GM12878 (cell line): ENCODE measurements around the gene FER1L5. TPM values are rescaled to one million over a fixed set of nuclear protein-coding genes. Genes with fewer than 3 reads are reported as not detected.

Experiments used
- ATAC-seq: fragments of 200-7000 bp; cut with Tn5 transposase; 3 replicates; pipeline ENCODE4 v1.9.1; 2020; ENCODE audit warnings: mild to moderate bottlenecking, moderate library complexity
- Bru-seq: library from RNA; stranded (reverse); fragments of 400-500 nt; gene quantifications from one replicate; lab custom pipeline; 2021; lab: Mats Ljungman, UMichigan
- BruChase-seq, 2 experiments: library from RNA; stranded (reverse); fragments of 400-500 nt; gene quantifications; one replicate each; lab custom pipeline; 2021; lab: Mats Ljungman, UMichigan
- BruUV-seq: library from RNA; stranded (reverse); fragments of 400-500 nt; replicated peaks from 2 replicates; lab custom pipeline; 2021; lab: Mats Ljungman, UMichigan
- CTCF ChIA-PET: fragments of 300-600 bp; sonication (Branson Sonifier 250); formaldehyde crosslinking; extraction: SDS; loops from one replicate; lab custom pipeline; 2021; ENCODE audit warnings: inconsistent platforms; lab: Yijun Ruan, JAX
- POLR2A ChIA-PET: fragments of 350-600 bp; formaldehyde crosslinking; extraction: SDS; loops from one replicate; lab custom pipeline; 2021; ENCODE audit warnings: inconsistent platforms; lab: Charles Lee
- RAD21 ChIA-PET: fragments of 300-600 bp; sonication (Branson Sonifier 250); formaldehyde crosslinking; loops from one replicate; lab custom pipeline; 2023; ENCODE audit warnings: antibody characterized with exemption; ENCODE audit not compliant: unreplicated experiment; lab: Charles Lee
- SMC1A ChIA-PET: fragments of 300-600 bp; sonication (Branson Sonifier 250); formaldehyde crosslinking; loops from one replicate; lab custom pipeline; 2023; ENCODE audit not compliant: unreplicated experiment, uncharacterized antibody; lab: Charles Lee
- DNase-seq: peaks from one replicate; pipeline ENCODE4 v3.0.0-alpha.2; 2011; ENCODE audit warnings: low read depth, low spot score
- FAIRE-seq: peaks from 3 replicates; lab custom pipeline; 2011; peaks lifted over from hg19 to GRCh38; lab: Jason Lieb, UNC
- H2AFZ ChIP-seq: 2 replicates; pipeline ENCODE4 v1.6.0; 2011; ENCODE audit warnings: low read depth, low read length, control low read depth; ENCODE audit not compliant: control insufficient read depth
- H3K27ac ChIP-seq: 2 replicates; pipeline ENCODE4 v1.5.1; 2011; ENCODE audit warnings: control low read depth; ENCODE audit not compliant: control insufficient read depth, insufficient read depth
- H3K27me3 ChIP-seq, 2 experiments: replicated peaks in 1 of 2; 2 replicates each; pipeline versions ENCODE4 v1.6.0 to v1.6.1; 2011; ENCODE audit warnings: low read length in 1 of 2; ENCODE audit not compliant: control insufficient read depth in 2 of 2, insufficient read depth in 2 of 2
- H3K36me3 ChIP-seq, 2 experiments: 2 replicates each; pipeline ENCODE4 v1.5.1; 2011; ENCODE audit warnings: low read length in 1 of 2; ENCODE audit not compliant: control insufficient read depth in 2 of 2, insufficient read depth in 2 of 2
- H3K4me1 ChIP-seq: 2 replicates; pipeline ENCODE4 v1.6.1; 2011; ENCODE audit warnings: mild to moderate bottlenecking, low read length, moderate library complexity, mixed read lengths; ENCODE audit not compliant: control insufficient read depth, insufficient read depth
- H3K4me2 ChIP-seq: 2 replicates; pipeline ENCODE4 v1.6.0; 2011; ENCODE audit warnings: control low read depth; ENCODE audit not compliant: control insufficient read depth, insufficient read depth
- H3K4me3 ChIP-seq: fragments of 200-600 bp; sonication (generic); 2 replicates; pipeline ENCODE4 v1.5.1; 2016
- H3K79me2 ChIP-seq: 2 replicates; pipeline ENCODE4 v1.6.0; 2011; ENCODE audit warnings: low read length; ENCODE audit not compliant: control insufficient read depth, insufficient read depth
- H3K9ac ChIP-seq: 2 replicates; pipeline ENCODE4 v1.8.0; 2011; ENCODE audit warnings: low read length, control low read depth, mixed read lengths; ENCODE audit not compliant: control insufficient read depth, insufficient read depth
- H3K9me3 ChIP-seq: replicated peaks from 3 replicates; pipeline ENCODE4 v1.5.1; 2011; ENCODE audit warnings: mild to moderate bottlenecking, low read length; ENCODE audit not compliant: control insufficient read depth, insufficient read depth
- H4K20me1 ChIP-seq: 2 replicates; pipeline ENCODE4 v1.6.0; 2011; ENCODE audit not compliant: control insufficient read depth, insufficient read depth
- CREM ChIP-seq: IDR thresholded peaks from 2 replicates; pipeline ENCODE4 v1.6.1; 2014; ENCODE audit warnings: antibody characterized with exemption, low read depth
- DPF2 ChIP-seq: fragments of 450-650 bp; IDR thresholded peaks from 2 replicates; pipeline ENCODE4 v1.6.1; 2017; ENCODE audit warnings: mild to moderate bottlenecking
- KDM1A ChIP-seq: fragments of 200-600 bp; sonication (generic); IDR thresholded peaks from 2 replicates; pipeline ENCODE4 v1.6.1; 2016; ENCODE audit warnings: borderline replicate concordance
- MYB ChIP-seq: fragments of 150-350 bp; IDR thresholded peaks from 2 replicates; pipeline ENCODE4 v1.6.1; 2014; ENCODE audit warnings: mild to moderate bottlenecking, low read depth, low read length, borderline replicate concordance
- RBBP5 ChIP-seq: fragments of 200-600 bp; sonication (generic); conservative IDR thresholded peaks from 2 replicates; pipeline ENCODE4 v1.6.1; 2016
- RUNX3 ChIP-seq: IDR thresholded peaks from 2 replicates; pipeline ENCODE4 v1.6.1; 2012; ENCODE audit warnings: low read length, inconsistent platforms
- SIX5 ChIP-seq: IDR thresholded peaks from 2 replicates; pipeline ENCODE4 v1.6.1; 2011; ENCODE audit warnings: mild to moderate bottlenecking, low read depth, low read length, moderate library complexity; ENCODE audit not compliant: severe bottlenecking
- TCF7 ChIP-seq: IDR thresholded peaks from 2 replicates; pipeline ENCODE4 v1.6.1; 2014; ENCODE audit warnings: antibody characterized with exemption, borderline replicate concordance
- YY1 ChIP-seq: IDR thresholded peaks from 2 replicates; pipeline ENCODE4 v1.6.1; 2011; ENCODE audit warnings: low read depth, mild to moderate bottlenecking, low read length
- WGBS: methylation state at CpG from one replicate; pipeline ENCODE4 v1.1.6; 2016; ENCODE audit warnings: low lambda C conversion rate; ENCODE audit not compliant: insufficient replicate concordance, insufficient coverage; ENCODE audit errors: missing lambda C conversion rate; 5-methylcytosine and 5-hydroxymethylcytosine counted together
- in situ Hi-C: fragments of 300-500 bp; cut with MboI; formaldehyde crosslinking; loops from 9 replicates; pipeline ENCODE4 v1.14.3; 2018; ENCODE audit warnings: mixed read lengths
- intact Hi-C: fragments of 100-400 bp; cut with micrococcal nuclease; formaldehyde crosslinking; loops from one replicate; pipeline ENCODE4 v1.14.2; 2022; ENCODE audit not compliant: unreplicated experiment
- long read RNA-seq, 2 experiments: library from polyadenylated mRNA; unstranded; transcript quantifications; one replicate each; pipeline ENCODE4 v2.0.0, GENCODE V29; 2019 to 2020
- polyA minus RNA-seq, 3 experiments: library from RNA; depleted of rRNA, polyadenylated mRNA; stranded (reverse); fragments of >200 nt; gene quantifications; 2 replicates each; pipeline ENCODE4 v1.2.3, GENCODE V29; 2011
- polyA plus RNA-seq, 11 experiments: library from polyadenylated mRNA; depleted of rRNA in 4 of 11; unstranded in 6 of 11; stranded (reverse) in 5 of 11; fragments of >200 nt; fragmentation: Nextera tagmentation in 4 of 11; fragmentation: Illumina TruSeq in 1 of 11; extraction: Ambion mirVana in 4 of 11; extraction: Trizol in 1 of 11; gene quantifications; 1 replicate in 1 of 11; 2 replicates in 10 of 11; pipeline versions ENCODE4 v1.2.1 to v1.2.3, GENCODE V29; 2011 to 2016; ENCODE audit warnings: inconsistent platforms in 2 of 11, missing spikeins in 2 of 11, low read depth in 1 of 11
- total RNA-seq, 4 experiments: library from RNA; depleted of rRNA in 3 of 4; stranded (reverse); fragments of >200 nt in 3 of 4; fragmentation: Illumina TruSeq in 1 of 4; extraction: Trizol in 1 of 4; gene quantifications; 2 replicates each; pipeline versions ENCODE4 v1.2.1 to v1.2.3, GENCODE V29; 2013 to 2021
- TF ChIP-seq, protein P1 (sequence below): IDR thresholded peaks from 2 replicates; pipeline ENCODE4 v1.6.1; 2011; ENCODE audit warnings: borderline replicate concordance, low read depth, mild to moderate bottlenecking, moderate library complexity, low read length; ENCODE audit not compliant: insufficient read depth, poor library complexity, severe bottlenecking
- TF ChIP-seq, protein P2 (sequence below): fragments of 450-650 bp; IDR thresholded peaks from 2 replicates; pipeline ENCODE4 v1.6.1; 2014; ENCODE audit warnings: mild to moderate bottlenecking
- TF ChIP-seq, protein P3 (sequence below): IDR thresholded peaks from 2 replicates; pipeline ENCODE4 v1.6.1; 2012; ENCODE audit warnings: low read depth, low read length, improper control_type of control experiment

Gene FER1L5
- total RNA-seq (2013; cell fraction: nucleolus; rRNA removed): not detected in 2 replicates
- total RNA-seq (2014; rRNA removed) (not detected in 2 replicates), total RNA-seq (2014; rRNA removed; fragmentation: Illumina TruSeq; extraction: Trizol) (not detected in 2 replicates), total RNA-seq (2021) (not detected in 2 replicates), polyA plus RNA-seq (2011; rRNA removed) (not detected in 2 replicates), polyA plus RNA-seq (2014; fragmentation: Illumina TruSeq; extraction: Trizol) (not detected in 2 replicates), polyA plus RNA-seq (2014; fragmentation: Nextera tagmentation; extraction: Ambion mirVana) (not detected), polyA plus RNA-seq (2014; rRNA removed) (not detected in 2 replicates), polyA plus RNA-seq (2016; fragmentation: Nextera tagmentation; extraction: Ambion mirVana) (not detected), polyA minus RNA-seq (2011; rRNA and poly(A)+ RNA removed) (not detected in 2 replicates), Bru-seq, nascent RNA (not detected), BruChase-seq, experiment 1, labeled RNA remaining after a 6-hour chase (not detected), BruChase-seq, experiment 2, labeled RNA remaining after a 2-hour chase (not detected)
- not detected for polyA plus RNA-seq (2011; ENCODE audit: low read depth)
- polyA plus RNA-seq (2011; cell fraction: cytosol; rRNA removed): not detected in 2 replicates
- 0.01 TPM in 1 of 2 replicates, not detected in the other for polyA plus RNA-seq (2011; cell fraction: nucleus; rRNA removed)
- not detected in 2 replicates for polyA plus RNA-seq (2012)
- polyA minus RNA-seq (2011; cell fraction: cytosol; rRNA and poly(A)+ RNA removed): not detected in 2 replicates
- polyA minus RNA-seq (2011; cell fraction: nucleus; rRNA and poly(A)+ RNA removed): not detected in 2 replicates
- long read RNA-seq, experiment 1: 0 reads
- long read RNA-seq, experiment 2: 0 reads

DNA sequence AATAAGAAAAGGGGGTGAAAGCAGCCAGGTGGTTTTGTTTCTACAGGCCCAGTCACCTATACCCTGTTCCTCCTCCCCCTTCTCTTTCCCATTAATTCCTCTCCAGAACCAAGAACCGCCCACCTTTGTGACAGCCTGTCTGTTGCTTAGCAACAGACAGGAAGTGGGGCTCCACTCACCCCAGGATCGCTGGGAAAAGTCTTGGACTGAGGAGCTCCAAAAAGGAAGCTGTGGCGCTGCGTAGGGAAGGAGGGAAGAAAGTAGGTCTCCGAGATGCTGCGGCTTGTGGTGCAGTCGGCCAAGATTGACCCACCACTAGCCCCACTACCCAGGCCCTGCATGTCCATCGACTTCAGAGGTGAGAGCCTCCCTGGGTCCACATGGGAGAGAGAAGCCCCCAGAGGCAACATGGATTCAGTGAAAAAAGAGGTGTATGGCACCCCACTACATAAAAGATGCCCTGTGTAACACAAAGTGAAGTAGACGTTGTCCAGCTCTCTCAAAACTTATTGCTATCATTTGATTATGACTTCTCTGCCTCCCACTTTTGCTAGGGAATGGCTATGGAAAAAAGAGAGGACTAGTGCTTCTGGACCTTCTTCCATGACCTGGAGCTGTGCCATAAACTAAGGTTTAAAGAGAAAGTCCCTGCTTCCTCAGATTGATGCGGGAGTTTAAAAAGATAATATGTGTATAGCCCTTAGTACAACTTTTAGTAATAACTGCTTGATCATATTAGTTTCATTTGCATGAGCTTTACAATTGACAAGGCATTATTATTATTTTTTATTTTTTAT lies at the start of gene FER1L5:
Gene FER1L5 (plus strand): TSS at position 201 of the 797 bp plus-strand sequence. CDS start 73 bp downstream, at position 274.
- SMC1A ChIA-PET: no interaction called here
- TF ChIP-seq CREM: no peak
- no peak for TF ChIP-seq MYB
- no peak for TF ChIP-seq DPF2
- no peak for TF ChIP-seq TCF7
- TF ChIP-seq YY1: no peak
- TF ChIP-seq RBBP5: no peak
- TF ChIP-seq, protein P1, sequence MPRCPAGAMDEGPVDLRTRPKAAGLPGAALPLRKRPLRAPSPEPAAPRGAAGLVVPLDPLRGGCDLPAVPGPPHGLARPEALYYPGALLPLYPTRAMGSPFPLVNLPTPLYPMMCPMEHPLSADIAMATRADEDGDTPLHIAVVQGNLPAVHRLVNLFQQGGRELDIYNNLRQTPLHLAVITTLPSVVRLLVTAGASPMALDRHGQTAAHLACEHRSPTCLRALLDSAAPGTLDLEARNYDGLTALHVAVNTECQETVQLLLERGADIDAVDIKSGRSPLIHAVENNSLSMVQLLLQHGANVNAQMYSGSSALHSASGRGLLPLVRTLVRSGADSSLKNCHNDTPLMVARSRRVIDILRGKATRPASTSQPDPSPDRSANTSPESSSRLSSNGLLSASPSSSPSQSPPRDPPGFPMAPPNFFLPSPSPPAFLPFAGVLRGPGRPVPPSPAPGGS: no peak
- TF ChIP-seq KDM1A: no peak
- no peak for TF ChIP-seq RUNX3
- no peak for TF ChIP-seq SIX5
- TF ChIP-seq, protein P2, sequence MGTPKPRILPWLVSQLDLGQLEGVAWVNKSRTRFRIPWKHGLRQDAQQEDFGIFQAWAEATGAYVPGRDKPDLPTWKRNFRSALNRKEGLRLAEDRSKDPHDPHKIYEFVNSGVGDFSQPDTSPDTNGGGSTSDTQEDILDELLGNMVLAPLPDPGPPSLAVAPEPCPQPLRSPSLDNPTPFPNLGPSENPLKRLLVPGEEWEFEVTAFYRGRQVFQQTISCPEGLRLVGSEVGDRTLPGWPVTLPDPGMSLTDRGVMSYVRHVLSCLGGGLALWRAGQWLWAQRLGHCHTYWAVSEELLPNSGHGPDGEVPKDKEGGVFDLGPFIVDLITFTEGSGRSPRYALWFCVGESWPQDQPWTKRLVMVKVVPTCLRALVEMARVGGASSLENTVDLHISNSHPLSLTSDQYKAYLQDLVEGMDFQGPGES: no peak
- TF ChIP-seq, protein P3, sequence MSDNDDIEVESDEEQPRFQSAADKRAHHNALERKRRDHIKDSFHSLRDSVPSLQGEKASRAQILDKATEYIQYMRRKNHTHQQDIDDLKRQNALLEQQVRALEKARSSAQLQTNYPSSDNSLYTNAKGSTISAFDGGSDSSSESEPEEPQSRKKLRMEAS: no peak
- Histone ChIP-seq H3K4me3 (no peak within 1 kb of the TSS), H3K4me1 (no peaks in the 10 kb centered on the region; the same call in 1 of the 2 replicates), H3K79me2 (peaks cover under 1% of the 10 kb centered on the region), H3K9ac (no peak within 1 kb of the TSS), H3K27ac (no peak within 1 kb of the TSS), H4K20me1 (no peaks in the 10 kb centered on the region), H3K4me2 (no peak within 1 kb of the TSS), H3K36me3 (no peaks in the 10 kb centered on the region), H2AFZ (no peak within 1 kb of the TSS), H3K9me3 (no peaks in the 10 kb centered on the region), H3K27me3 (no peaks in the 10 kb centered on the region)
- no peak for FAIRE-seq
- in situ Hi-C loops: no loop called here
- BruUV-seq: no TSS peak
- no peak for DNase-seq
- intact Hi-C loops: no loop called here
- CTCF ChIA-PET: interaction anchor here (0.6 kb wide), 1 partner anchor 235 kb away, joined by 3 read pairs; no protein-coding TSS in a partner anchor
- POLR2A ChIA-PET: interaction anchor here (0.5 kb wide), 1 partner anchor 98 kb away, joined by 6 read pairs; no protein-coding TSS in a partner anchor
- WGBS: 59% methylated on average over 10 of the region's 10 CpGs
- ATAC-seq: no peak
- RAD21 ChIA-PET: no interaction called here
